ENCODE data around the gene PPP1R1A. TPM values are rescaled to one million over a fixed set of nuclear protein-coding genes. Genes with fewer than 3 reads are reported as not detected.

Gene PPP1R1A
- total RNA-seq, 1 experiment from 2014 or later: not detected

DNA sequence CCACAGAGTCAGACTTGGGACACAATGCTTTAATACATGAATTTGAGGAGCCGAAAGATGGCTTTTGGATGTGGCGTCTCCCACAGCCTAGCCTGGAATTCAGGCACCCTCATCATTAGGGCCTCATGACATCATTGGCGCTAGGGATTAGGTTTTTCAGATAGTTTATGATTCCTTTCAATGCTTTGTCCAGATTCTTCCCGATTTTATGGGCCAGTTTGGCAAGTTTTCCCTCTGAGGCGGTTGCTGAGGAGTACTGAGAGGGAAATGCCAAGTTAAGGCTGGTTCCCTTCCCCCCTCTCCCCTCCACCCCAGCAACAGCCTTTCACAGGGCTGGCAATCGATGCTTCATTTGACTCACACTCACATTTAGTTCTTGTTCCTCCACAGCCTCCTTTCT lies 19.7 kb upstream of the PPP1R1A start:
- peak; percentile 47 for DNase-seq
- Histone ChIP-seq H3K27me3 (no peaks in the 10 kb centered on the region), H3K9me3 (no peaks in the 10 kb centered on the region), H3K36me3 (no peaks in the 10 kb centered on the region), H3K4me3 (no peak overlapping the region)

DNA sequence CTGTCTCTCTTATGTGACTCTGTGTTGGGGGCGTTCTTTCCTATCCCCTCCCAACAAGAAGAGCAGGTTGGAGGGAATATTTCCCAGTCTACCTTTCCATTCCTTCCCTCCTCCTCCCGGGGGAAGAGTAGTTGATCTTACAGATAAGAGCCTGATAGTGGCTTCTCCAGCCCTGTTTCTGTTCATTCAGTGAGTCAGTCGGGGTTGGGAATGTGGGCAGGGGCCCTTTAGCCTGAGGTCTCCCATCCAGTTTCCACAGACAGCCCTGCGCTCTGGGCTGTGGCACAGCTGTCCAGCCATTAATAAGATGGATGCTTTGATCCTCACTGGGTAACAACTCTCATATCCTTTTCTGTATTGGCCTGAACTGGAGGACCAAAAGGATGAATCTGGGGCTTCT lies 18.1 kb upstream of the PPP1R1A start:
- Histone ChIP-seq H3K4me3 (no peak overlapping the region), H3K9me3 (no peaks in the 10 kb centered on the region), H3K36me3 (no peaks in the 10 kb centered on the region), H3K27me3 (no peaks in the 10 kb centered on the region)
- DNase-seq: no peak

DNA sequence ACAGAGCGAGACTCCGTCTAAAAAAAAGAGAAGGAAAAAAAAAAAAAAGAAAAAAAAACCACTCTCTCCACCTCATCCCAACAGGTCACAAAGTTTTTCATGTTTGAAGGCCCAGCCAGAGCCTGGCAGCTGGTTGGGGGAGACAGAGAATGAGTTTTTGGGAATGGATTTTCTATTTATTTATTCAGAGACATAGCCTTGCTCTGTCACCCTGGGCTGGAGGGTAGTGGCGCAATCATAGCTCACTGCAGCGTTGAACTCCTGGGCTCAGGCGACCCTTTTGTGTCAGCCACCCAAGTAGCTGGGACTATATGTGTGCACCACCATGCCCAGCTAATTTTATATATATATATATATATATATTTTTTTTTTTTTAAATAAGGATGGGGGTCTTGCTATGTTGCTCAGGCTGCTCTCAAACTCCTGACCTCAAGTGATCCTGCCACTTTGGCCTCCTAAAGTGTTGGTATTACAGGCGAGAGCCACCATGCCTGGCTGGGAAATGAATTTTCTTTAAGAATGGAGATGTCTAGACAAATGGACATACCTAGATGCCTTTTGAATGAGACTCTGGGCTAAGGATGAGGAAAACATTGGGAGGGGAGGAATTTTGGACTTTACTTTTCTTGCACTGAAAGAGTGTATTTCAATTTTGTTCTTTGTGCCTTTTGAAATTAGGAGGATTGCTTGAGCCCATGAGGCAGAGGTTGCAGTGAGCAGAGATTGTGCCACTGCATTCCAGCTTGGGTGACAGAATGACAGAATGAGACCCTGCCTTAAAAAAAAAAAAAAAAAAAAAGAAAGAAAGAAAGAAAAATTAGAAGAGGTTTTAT lies 16.9 kb upstream of the PPP1R1A start:
- no peak overlapping the region for H3K4me3 ChIP-seq
- H3K27me3 ChIP-seq: no peaks in the 10 kb centered on the region
- no peaks in the 10 kb centered on the region for H3K9me3 ChIP-seq
- no peak for DNase-seq
- H3K36me3 ChIP-seq: no peaks in the 10 kb centered on the region

DNA sequence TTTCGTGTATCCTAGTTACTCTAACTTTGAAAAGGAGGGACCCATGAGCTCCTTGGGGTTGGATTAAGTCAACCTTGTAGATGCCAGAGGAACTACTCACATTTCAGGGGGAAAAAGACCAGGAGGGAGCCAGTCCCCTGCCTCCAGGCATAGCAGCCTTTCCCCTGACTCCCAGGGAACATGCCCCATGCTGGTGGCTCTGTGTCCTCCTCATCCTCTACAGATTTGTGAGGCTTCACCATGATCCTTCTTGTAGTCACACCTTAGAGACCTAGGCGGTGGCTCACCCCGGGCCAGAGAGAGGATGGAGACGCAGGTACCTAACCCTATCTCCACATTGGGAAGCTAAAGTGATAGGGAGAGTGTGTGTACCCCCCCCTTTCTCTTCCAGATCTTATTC lies 16.0 kb upstream of the PPP1R1A start:
- Histone ChIP-seq H3K27me3 (peaks cover 3% of the 10 kb centered on the region; the same call in 1 of the 2 replicates), H3K36me3 (no peaks in the 10 kb centered on the region), H3K9me3 (no peaks in the 10 kb centered on the region), H3K4me3 (no peak overlapping the region)
- DNase-seq: no peak

DNA sequence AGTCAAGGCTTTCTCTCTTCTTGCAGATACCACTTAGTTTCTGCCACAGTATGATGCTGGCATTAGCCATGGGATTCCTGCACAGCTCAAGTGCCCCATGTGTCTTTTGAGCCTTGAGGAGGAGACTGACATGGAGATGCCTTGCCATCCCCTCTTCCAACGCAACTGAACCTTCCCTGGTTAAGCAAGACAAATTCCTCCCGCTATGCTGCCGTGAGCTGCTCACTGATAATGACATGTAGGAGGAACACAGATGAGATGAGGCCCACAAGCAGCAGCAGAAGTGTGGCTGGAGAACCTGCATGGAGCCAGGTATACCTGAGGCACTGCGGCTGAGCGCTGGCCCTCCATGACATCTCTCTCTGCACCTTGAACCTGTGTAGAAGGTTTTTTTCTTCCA lies 15.4 kb upstream of the PPP1R1A start:
- no peak for DNase-seq
- no peaks in the 10 kb centered on the region for H3K36me3 ChIP-seq
- H3K9me3 ChIP-seq: no peaks in the 10 kb centered on the region
- no peak overlapping the region for H3K4me3 ChIP-seq
- peaks cover 3% of the 10 kb centered on the region; the same call in 1 of the 2 replicates for H3K27me3 ChIP-seq

DNA sequence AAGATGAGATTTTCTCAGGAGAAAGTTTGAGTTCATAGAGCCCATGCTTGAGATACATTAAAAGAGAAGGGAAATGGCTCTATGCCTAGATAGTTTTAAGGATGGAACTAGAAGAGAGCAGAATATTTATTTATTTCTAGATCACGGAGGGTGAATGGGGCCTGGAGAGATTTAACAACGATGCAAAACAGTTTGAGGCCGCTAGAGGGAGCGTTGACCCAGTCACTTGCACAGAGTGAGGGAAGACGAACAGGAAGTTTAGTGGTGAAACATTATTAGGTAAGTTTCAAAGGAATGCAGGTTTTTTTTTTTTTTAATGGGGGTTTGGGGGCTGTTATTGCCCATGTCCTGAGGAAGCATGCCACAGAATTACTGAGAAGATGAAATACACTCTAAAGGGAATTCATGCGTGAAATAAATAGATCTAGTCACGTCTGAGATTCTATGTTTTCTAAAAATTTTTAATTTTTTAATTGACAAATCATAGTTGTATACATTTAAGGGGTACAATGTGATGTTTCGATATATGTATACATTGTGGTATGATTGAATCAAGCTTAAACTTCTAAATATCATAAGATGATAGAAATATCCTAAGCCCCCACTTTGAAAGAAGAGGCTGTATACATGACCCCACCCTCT lies 14.8 kb upstream of the PPP1R1A start:
- no peaks in the 10 kb centered on the region for H3K36me3 ChIP-seq
- DNase-seq: peak; percentile 58
- H3K27me3 ChIP-seq: peaks cover 3% of the 10 kb centered on the region; the same call in 1 of the 2 replicates
- H3K9me3 ChIP-seq: no peaks in the 10 kb centered on the region
- no peak overlapping the region for H3K4me3 ChIP-seq

DNA sequence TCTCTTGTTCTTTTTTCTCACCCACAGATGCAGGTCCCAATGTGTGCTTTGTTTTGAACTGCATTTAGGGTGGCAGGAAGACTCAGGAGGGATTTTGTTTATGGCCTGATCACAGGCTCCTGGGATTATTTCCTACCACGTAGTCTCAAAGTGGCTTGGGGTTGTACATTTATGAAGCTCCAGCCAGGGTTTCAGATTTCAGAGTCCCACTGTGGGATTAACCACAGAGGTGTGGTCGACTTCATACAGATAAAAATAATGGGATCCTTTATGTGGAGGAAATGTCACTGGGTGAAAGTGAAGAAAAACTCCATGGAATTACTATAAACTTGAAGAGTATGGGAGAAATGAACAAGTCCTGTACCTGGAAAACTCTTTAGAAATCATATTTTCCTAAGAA lies 14.2 kb upstream of the PPP1R1A start:
- no peak for DNase-seq

DNA sequence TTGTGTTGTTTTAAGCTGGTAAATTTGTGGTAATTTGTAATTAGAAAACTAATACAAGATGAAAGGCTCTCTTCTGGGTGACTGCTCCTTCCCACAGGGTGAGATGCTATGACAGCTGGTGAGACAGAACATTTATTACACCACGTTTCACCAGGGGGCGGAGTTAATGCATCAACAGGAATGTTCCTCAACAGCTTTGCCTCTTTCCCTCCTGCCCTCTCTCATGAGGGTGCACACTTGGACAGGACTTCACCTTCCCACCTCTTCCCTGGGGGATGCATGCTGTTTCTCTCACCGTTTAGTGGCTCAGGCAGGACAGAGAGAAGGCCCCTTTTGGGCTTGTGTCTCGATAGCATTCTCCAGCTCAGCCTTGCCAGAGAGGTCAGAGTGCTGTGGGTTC lies 13.4 kb upstream of the PPP1R1A start:
- Histone ChIP-seq H3K9me3 (no peaks in the 10 kb centered on the region), H3K27me3 (peaks cover 3% of the 10 kb centered on the region; the same call in 1 of the 2 replicates), H3K36me3 (no peaks in the 10 kb centered on the region), H3K4me3 (no peak overlapping the region)
- no peak for DNase-seq

More for the DNA sequence above, 14.2 kb upstream of the PPP1R1A start:
- no peaks in the 10 kb centered on the region for H3K9me3 ChIP-seq
- H3K36me3 ChIP-seq: no peaks in the 10 kb centered on the region
- peaks cover 3% of the 10 kb centered on the region; the same call in 1 of the 2 replicates for H3K27me3 ChIP-seq
- no peak overlapping the region for H3K4me3 ChIP-seq

DNA sequence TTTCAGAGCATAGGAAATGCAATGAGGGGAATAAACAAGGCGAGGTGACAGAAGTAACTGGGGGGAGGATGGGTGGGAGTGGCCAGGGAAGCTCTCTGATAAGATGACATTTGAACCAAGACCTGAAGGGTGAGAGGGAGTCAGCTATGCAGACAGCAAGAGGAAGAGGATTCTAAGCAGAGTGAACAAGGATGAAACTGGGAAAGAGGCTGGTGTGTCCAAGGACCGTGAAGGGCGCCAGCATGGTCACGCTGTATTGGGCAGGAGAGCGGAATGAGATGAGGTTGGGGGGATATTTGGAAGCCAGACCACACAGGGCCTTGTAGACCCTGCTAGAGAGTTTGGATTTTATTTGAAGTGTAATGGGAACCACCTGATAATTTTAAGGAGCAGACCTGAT lies 10.5 kb upstream of the PPP1R1A start:
- no peaks in the 10 kb centered on the region for H3K9me3 ChIP-seq
- DNase-seq: no peak
- H3K27me3 ChIP-seq: peaks cover 3% of the 10 kb centered on the region; the same call in 1 of the 2 replicates
- H3K36me3 ChIP-seq: no peaks in the 10 kb centered on the region
- H3K4me3 ChIP-seq: no peak overlapping the region

DNA sequence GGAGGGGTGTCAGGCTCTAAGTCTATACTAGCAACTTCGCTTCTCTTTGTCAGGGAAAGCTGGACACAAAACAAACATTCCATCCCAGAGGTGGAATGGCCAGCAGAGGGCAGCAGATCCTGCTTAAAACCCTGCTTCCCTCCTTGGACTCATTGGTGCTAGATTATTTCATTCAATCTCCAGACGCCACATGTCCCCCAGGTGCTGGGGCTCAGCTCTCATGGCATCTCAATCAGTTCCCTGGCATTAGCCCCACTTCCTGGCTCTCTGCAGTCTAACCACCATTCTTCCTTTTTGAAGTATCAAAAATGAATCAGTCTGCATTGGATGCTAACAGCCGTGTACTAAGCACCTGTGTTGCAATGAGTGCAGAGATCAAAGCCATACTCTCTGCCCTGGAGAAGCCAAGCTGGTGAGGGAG lies 8.1 kb upstream of the PPP1R1A start:
- H3K27me3 ChIP-seq: peaks cover 3% of the 10 kb centered on the region; the same call in 1 of the 2 replicates
- DNase-seq: peak; percentile 49
- H3K4me3 ChIP-seq: no peak overlapping the region
- no peaks in the 10 kb centered on the region for H3K36me3 ChIP-seq
- no peaks in the 10 kb centered on the region for H3K9me3 ChIP-seq

DNA sequence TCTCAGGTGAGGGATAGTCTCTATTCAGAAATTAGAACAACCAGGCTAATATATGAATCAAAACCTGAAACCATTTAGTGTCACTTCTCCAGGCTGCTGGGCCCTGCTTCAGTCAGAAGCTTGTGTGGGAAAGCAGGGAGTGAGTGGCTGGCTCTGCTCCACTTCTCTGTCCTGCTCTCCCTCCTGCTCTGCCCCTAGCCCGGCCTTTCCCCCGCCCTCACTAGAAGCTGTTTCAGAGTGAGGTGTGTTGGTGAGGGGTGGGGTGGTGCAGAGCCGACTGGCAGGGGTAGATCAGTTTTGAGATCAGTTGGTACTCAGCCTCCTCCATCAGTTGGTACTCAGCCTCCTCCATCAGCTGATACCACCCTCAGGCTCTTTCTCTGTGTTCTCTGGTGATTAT lies 7.0 kb upstream of the PPP1R1A start:
- H3K9me3 ChIP-seq: no peaks in the 10 kb centered on the region
- DNase-seq: no peak
- H3K27me3 ChIP-seq: peaks cover 3% of the 10 kb centered on the region; the same call in 1 of the 2 replicates

DNA sequence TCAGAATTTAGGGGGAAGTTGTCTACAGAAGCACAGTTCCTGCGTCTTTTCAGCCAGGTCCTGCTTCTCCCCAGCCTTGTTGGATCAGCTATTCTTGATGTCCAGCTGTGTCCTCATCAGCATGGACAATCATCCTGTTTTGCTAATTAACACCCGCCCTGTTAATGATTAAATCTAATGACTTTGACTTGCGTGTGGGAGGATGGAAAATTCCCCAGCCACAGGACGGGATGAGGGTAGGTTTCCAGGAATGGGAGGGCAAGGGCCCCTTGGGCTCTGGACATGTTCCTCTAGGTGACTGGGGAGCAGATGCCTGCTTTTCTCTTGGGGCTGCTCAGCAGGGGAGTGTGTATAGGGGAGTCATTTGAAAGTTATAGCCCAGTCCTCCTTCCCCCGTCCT lies 5.3 kb upstream of the PPP1R1A start:
- no peak for DNase-seq
- no peaks in the 10 kb centered on the region for H3K36me3 ChIP-seq
- H3K27me3 ChIP-seq: no peaks in the 10 kb centered on the region
- H3K9me3 ChIP-seq: no peaks in the 10 kb centered on the region
- H3K4me3 ChIP-seq: no peak overlapping the region

More for the DNA sequence above, 7.0 kb upstream of the PPP1R1A start:
- Histone ChIP-seq H3K4me3 (no peak overlapping the region), H3K36me3 (no peaks in the 10 kb centered on the region)

DNA sequence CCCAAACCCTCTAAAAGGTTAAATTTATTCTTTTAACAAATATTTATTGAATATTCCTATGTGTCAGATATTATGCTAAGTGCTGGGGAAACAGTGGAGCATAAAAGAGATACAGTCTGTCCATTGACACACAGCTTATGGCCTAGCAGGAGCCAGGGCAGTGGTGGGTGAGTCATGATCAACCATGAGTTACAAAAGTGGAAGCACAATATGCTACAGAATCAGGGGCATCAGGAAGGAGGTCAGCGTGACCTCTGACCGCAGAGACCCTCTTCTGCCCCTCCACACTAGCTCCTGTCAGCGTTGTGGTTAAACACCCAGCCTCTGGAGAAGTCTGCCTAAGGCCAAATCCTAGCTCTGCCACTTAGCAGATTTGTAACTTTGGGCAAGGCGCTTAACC lies 4.7 kb upstream of the PPP1R1A start:
- H3K9me3 ChIP-seq: no peaks in the 10 kb centered on the region
- DNase-seq: no peak
- H3K27me3 ChIP-seq: no peaks in the 10 kb centered on the region
- no peak overlapping the region for H3K4me3 ChIP-seq
- H3K36me3 ChIP-seq: no peaks in the 10 kb centered on the region

DNA sequence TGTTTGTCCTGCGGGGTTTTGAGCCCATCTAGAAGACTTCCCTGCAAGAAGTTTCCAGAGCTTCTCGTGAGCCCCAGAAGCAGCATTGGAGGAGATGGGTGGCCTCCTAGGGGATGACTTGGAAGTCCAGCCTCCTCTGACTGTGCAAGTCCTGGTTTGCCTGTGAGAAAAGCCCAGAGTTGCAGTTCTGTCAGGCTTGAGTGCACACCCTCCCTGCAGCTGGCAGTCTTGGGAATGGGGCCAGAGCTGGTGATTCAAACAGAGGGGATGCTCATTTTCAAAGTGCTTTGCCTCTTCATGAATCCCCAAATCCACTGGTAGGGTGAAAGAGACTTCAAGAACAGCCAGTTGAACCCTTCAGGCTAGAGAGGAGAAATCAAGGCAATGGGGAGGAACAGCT lies 3.9 kb upstream of the PPP1R1A start:
- Histone ChIP-seq H3K9me3 (no peaks in the 10 kb centered on the region), H3K27me3 (no peaks in the 10 kb centered on the region), H3K36me3 (no peaks in the 10 kb centered on the region), H3K4me3 (no peak overlapping the region)
- peak; percentile 66 for DNase-seq

DNA sequence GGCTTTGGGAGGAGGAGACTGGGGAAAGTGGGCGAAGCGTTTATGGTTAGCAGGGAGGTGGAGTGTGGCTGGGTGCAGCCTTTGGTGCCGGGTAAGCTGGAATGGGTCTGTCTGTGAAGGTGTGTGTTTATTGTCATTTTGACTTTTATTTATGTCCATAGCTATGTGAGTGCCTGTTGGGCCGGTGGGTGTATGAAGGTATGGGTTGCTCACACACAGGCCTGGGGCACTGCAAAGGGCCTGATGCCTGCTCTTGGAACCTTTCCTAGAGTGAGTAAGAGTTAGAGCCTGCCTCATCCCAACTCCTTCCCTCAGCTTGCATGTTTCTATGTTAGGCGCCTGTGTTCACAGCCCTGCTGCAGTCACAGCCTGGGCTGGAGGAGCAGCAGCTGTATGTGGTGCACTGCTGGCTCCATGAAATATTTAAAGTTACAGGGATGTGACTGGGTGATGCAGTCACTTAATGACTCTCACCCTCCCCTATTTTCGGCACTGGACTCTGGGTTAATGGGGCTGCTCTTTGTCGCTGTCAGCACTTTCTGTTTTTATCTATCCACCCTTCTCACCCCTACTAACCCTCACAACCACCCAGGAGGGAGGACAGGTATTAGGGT lies 2.6 kb upstream of the PPP1R1A start:
- H3K9me3 ChIP-seq: no peaks in the 10 kb centered on the region
- peak; percentile 23 for DNase-seq
- H3K27me3 ChIP-seq: no peaks in the 10 kb centered on the region
- H3K36me3 ChIP-seq: no peaks in the 10 kb centered on the region
- no peak overlapping the region for H3K4me3 ChIP-seq

DNA sequence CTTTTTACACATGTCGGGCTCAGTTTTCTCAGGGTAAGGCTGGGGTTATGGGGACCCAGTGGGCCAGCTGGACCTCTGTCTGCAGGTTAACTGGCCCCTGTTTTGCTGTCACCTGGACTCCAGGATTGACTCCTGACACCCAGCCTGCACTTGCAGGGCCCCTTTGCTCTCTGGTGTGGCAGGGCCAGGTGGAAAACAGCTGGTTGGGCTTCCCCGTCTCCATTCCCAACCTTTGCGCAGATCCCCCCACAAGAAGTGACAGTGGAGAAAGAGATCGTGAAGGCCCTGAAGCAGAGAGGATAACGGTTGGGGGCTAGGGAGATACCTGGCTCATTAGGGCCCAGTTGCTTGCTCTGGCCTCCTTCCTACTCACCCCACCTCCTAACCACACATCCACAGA lies 1.5 kb upstream of the PPP1R1A start:
- H3K9me3 ChIP-seq: no peaks in the 10 kb centered on the region
- DNase-seq: no peak
- H3K4me3 ChIP-seq: no peak overlapping the region
- H3K27me3 ChIP-seq: no peaks in the 10 kb centered on the region
- H3K36me3 ChIP-seq: no peaks in the 10 kb centered on the region

DNA sequence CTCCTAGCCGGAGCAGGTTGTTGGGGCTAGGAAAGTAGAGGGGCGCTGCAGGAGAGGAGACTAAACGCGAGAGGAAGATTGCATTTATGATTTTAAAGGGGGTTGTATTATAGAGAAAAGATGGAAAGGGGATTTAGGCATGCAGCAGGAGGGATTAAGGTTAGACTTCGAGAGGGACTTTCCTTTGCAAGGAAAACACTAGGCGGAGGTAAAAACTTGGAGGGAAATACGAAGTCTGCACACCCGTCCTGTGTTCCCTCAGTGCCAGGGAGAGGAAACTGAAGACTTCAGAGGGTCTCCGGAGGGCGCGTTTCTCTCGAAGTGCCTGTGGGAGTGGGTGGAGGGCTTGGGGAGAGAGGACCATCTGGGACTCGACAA lies 420 bp upstream of the PPP1R1A start:
- H3K9me3 ChIP-seq: no peaks in the 10 kb centered on the region
- no peaks in the 10 kb centered on the region for H3K36me3 ChIP-seq
- DNase-seq: no peak
- H3K4me3 ChIP-seq: no peak overlapping the region
- no peaks in the 10 kb centered on the region for H3K27me3 ChIP-seq
